Panc1 (cell line): ENCODE results near the gene WDR89.

Experiments used
- CTCF ChIP-seq: fragments of 450-650 bp; IDR thresholded peaks from 2 replicates; pipeline ENCODE4 v1.5.1; 2017; ENCODE audit warnings: mild to moderate bottlenecking
- SIN3A ChIP-seq: IDR thresholded peaks from 2 replicates; pipeline ENCODE4 v1.6.1; 2012; ENCODE audit warnings: low read depth, mild to moderate bottlenecking, low read length, moderate library complexity, borderline replicate concordance; ENCODE audit not compliant: insufficient read depth
- TCF7L2 ChIP-seq: IDR thresholded peaks from 2 replicates; pipeline ENCODE4 v1.6.1; 2011; ENCODE audit warnings: mild to moderate bottlenecking, low read depth, low read length, inconsistent platforms
- TF ChIP-seq, protein P1 (sequence below), 2 experiments: IDR thresholded peaks; 2 replicates each; pipeline ENCODE4 v1.6.1; 2011 to 2012; ENCODE audit warnings: low read depth in 2 of 2, control low read depth in 1 of 2, low read length in 1 of 2, mild to moderate bottlenecking in 1 of 2, moderate library complexity in 1 of 2; ENCODE audit not compliant: insufficient read depth in 1 of 2

- TF ChIP-seq CTCF = no peak
- TF ChIP-seq SIN3A = no peak
- TF ChIP-seq, protein P1, sequence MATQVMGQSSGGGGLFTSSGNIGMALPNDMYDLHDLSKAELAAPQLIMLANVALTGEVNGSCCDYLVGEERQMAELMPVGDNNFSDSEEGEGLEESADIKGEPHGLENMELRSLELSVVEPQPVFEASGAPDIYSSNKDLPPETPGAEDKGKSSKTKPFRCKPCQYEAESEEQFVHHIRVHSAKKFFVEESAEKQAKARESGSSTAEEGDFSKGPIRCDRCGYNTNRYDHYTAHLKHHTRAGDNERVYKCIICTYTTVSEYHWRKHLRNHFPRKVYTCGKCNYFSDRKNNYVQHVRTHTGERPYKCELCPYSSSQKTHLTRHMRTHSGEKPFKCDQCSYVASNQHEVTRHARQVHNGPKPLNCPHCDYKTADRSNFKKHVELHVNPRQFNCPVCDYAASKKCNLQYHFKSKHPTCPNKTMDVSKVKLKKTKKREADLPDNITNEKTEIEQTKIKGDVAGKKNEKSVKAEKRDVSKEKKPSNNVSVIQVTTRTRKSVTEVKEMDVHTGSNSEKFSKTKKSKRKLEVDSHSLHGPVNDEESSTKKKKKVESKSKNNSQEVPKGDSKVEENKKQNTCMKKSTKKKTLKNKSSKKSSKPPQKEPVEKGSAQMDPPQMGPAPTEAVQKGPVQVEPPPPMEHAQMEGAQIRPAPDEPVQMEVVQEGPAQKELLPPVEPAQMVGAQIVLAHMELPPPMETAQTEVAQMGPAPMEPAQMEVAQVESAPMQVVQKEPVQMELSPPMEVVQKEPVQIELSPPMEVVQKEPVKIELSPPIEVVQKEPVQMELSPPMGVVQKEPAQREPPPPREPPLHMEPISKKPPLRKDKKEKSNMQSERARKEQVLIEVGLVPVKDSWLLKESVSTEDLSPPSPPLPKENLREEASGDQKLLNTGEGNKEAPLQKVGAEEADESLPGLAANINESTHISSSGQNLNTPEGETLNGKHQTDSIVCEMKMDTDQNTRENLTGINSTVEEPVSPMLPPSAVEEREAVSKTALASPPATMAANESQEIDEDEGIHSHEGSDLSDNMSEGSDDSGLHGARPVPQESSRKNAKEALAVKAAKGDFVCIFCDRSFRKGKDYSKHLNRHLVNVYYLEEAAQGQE (IDR thresholded peaks at IDR 0.05; ENCODE audit: insufficient read depth in 1 of 2, low read depth in 2 of 2, low read length in 1 of 2) = no peak
- TF ChIP-seq TCF7L2 = no peak
Measured at GRCh38 chr14:63581491-63581890, 60.2 kb downstream of the WDR89 start.
